ENCODE data around the gene NACA.
"Not testable (repeated sequence)": the region's sequence is repeated elsewhere in the genome, so short reads cannot be mapped to it uniquely, and the experiment has no call there.

The NACA gene

DNA sequence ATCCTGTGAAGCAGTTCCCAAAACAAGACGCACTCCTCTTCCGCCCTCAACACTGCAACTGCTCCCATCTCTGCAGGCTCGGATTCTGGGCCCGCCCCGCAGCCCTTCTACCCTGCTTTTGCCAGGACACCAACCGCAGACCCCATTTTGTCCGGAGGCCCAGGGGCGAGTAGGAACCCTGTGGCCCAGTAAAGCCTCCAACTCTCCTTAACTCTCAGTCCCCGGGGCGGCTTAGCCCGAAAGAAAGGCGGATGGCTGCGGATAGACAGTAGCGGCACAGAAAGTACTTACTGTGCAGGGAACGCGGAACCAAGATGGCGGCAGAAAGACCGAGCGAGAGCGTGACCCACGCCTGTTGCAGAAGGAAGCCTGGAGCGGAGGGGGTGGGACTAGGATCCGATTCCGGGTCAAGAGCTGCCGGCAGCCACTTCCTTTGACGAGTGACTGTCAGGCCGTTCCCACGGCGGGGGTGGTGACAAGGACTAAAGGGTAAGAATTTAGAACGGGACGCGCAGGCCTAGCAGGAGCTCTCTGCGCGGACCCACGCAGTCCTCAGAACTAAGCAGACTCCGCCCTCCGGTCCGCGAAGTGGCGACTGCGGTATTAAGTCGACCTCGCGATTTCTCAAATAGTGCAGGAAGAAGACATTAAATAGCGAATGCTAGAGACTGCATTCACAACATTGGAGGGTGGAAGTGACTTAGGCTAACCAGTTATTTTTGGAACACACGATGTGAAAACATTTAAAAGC is at the start of gene NACA:
Gene NACA (minus strand): TSS at position 328 of the 751 bp plus-strand sequence. CDS start 778 bp downstream, outside the sequence.
- peak; percentile 99 for DNase-seq (ENCODE audit: low spot score)

DNA sequence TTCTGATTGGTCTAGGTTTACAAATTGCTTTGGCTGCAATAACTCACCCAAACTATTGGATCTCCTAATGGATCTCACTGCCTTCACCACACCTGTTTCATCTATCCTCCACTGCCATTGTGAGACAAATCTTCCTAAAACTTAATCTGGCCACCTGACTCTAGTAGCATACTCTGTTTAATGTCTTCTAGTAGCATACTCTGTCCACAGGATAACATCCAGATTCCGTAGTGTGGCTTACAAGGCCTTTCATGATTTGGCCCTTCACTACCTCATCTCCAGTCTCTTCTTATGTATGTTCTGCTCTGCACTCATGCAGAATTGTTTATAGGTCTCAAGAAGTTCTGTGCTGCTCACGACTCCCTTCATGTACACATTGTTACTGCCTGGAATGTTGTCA is 48.0 kb upstream of the NACA start:
- no peak for DNase-seq (ENCODE audit: low spot score)

DNA sequence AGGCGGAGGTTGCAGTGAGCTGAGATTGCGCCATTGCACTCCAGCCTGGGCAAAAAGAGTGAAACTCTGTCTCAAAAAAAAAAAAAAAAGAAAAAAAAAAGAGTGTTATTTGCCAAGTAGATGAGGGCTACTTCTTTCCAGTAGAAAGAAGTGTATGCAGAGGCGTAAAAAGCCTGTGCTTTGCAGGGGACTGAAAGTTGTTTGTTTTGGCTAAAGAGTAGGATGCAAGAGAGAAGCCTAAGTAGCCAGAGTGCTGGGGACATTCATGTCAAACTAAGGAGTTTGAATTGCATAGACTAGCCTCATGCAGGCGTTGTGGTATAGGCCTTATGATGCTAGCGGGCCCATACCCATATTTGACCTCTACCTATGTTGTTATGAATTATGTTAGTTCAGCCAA is 47.5 kb upstream of the NACA start:
- no peak for DNase-seq (ENCODE audit: low spot score)

DNA sequence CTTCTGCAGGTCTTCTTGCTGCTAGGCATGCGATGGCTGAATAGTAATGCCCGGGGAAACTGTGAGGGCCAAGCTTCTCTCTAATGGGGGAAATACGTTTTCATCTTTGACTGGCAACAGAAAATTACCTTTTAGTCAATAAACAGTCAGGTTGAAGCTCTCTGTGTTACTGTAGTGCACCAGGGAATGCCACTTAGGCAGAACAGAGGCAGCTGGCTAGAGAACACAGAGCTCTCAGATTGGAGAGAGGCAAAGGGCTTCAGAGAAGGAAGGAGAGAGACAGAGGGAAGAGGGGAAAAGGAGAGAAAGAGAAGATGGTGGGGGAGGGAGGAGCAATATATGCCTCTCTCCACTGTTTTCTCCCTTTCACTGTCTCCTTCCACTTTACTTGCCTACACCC is 44.8 kb upstream of the NACA start:
- DNase-seq (ENCODE audit: low spot score) = no peak

DNA sequence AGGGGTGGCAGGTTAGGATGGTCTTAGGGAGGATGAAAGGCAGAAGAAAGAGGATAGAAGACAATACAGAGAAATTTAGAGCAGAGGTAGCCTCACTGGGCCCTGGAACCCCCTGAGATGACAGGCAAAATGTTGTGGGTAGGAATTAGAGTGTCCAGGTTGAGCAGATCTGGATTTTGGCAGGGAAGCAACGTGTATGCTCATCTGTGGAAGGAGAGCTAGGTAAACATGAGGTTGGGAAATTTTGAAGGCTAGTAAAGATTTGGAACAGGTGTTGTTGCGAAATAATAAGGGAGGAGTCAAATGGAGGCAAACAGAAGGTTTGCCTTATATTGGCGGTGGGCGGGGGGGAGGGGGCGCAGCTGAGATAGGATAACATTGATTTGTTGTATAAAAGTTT is 43.3 kb upstream of the NACA start:
- no peak for DNase-seq (ENCODE audit: low spot score)

DNA sequence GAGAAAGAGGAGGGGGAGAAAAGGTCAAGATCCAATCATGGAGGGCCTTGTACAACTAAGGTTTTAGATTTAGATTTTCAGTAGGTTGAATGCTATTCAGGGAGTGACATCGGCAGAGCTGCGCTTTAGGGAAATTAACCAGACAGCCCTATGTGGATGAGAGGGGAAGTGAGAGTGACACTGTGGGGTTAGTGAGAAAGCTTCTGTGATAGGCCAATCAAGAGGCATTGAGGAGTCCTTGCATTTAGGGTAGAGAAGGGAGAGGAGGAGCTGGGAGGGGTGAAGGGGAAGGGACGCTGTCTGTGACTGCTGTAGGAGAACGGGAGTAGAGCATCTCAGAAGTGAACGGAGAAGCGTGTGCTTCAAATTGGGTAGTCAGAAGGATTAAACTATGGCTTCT is 41.4 kb upstream of the NACA start:
- peak; percentile 28 for DNase-seq (ENCODE audit: low spot score)

DNA sequence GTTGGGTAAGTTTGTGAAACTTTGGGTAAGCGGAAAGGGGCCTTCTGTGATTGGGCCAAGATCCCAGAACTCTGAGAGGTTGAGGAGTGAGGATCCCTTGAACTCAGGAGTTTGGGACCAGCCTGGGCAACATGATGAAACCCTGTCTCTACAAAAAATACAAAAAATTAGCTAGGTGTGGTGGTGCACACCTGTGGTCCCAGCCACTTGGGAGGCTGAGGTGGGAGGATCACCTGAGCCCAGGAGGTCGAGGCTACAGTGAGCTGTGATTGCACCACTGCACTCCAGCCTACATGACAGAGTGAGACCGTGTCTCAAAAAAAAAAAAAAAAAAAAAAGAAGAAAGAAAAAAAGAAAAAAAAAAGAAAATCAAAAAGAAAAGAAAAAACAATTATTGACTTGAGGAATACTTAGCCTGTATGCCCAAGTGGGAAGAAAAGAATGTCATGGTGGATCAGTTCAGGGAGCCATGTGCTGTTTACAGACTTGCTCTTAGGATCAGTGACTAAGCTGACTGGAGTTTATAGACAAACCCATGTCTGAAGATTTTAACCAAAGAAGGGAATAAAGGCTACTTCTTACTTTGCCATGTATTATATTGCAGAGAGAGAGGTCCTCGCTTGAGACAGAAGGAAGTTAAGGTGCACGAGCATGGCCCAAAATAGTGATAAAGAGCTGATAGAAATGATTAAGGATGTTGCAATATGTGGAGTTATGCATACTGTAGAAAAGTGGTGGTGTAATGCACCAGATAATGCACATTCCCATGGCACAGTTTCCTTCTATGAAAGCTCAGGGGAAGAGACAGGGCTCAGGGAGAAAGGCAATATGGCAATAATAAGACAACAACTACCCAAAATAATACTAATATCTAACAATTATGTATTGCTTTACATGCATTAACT is 38.9 kb upstream of the NACA start:
- no peak for DNase-seq (ENCODE audit: low spot score)

DNA sequence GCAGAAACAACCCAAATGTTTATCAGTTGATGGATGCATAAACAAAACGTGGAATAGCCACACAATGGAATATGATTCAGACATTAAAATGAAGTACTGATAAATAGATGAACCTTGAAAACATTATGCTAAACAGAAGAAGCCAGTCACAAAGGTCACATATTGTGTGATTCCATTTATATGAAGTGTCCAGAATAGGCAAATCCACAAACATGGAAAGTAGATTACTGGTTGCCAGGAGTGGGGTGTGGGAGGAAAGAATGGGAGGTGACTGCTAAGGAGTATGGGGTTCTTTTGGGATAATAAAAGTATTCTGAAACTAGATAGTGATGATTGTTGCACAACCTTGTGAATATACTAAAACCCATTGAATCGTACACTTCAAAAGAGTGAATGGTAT is 36.7 kb upstream of the NACA start:
- DNase-seq (ENCODE audit: low spot score) = no peak

DNA sequence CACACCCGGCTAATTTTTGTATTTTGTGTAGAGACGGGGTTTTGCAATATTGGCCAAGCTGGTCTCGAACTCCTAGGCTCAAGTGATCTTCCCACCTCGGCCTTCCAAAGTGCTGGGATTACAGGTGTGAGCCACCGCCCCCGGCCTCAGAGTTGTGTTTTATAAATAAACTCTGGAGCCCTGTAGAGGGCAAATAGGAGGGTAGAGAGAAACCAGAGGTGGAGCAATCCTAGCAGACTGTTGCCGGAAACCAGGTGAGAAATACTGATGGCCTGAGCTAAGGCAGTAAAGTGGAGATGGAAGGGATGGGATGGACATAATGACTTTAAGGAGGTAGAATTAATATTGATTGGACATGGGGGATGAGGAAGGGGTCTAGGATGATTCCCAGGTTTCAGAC is 35.4 kb upstream of the NACA start:
- no peak for DNase-seq (ENCODE audit: low spot score)

DNA sequence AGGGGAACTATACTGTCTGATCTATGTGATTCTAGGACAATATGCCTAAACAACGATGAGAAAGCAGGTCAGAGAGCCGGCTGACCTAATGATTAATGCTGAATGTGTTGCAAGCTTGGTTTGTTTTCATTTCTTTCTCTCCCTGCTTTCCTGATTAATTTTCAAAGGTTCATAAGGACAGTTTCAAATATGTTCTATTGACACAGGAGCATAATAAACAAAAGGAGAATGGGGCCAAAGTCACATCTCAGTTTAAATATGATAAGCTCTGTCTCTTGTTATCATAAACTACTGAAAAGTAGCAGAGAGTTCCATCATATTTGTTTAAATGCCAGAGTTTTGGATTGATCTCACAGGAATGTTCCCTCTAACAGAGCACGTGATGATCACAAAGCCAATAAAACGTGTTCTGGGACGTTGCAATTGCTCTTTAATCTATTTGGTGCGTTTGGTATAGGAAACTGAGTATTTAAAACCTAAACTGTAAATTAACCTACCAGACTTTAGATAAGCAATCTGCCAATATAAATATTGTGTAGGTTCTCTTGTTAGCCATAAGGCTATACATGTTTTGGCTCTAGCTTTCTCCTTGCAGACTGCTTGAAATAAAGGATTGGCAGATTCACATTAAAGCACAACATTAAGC is 34.3 kb upstream of the NACA start:
- no peak for DNase-seq (ENCODE audit: low spot score)

DNA sequence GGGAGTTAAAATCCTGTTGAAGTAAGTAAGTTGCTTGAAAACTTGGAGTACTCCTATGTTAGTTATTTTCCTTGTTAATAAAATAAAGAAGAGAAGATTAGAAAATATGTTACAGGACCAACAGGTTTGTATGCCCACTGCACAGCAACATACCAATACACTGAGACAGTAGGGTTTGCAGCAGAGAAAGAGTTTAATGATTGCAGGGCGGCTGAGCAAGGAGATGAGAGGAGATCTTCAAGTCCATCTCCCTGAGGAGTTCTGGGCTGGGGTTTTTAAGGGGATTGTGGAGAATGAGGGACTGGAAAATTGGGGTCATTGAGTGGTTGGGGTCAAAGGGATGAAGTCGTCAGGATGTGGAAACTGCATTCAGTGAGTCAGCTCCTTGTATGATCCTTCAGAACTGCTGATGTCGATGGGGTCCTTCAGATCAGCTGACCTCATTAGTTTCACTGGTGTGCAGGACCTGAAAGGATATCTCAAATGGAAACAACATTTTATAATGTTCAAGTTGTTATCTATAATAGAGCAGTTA is 33.7 kb upstream of the NACA start:
- no peak for DNase-seq (ENCODE audit: low spot score)

DNA sequence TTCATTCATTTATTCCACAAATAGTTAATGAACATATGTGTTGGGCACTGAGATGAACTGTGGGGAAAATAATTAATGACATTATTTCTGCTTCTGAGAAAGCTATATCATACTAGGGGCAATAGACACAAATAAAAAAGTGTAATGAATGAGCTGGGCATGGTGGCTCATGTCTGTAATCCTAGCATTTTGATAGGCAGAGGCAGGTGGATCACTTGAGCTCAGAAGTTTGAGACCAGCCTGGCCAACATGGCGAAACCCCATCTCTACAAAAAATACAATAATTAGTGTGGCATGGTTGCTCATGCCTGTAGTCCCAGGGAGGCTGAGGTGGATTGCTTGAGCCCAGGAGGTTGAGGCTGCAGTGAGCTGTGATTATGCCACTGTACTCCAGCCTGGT is 32.9 kb upstream of the NACA start:
- DNase-seq (ENCODE audit: low spot score) = not testable (repeated sequence)

DNA sequence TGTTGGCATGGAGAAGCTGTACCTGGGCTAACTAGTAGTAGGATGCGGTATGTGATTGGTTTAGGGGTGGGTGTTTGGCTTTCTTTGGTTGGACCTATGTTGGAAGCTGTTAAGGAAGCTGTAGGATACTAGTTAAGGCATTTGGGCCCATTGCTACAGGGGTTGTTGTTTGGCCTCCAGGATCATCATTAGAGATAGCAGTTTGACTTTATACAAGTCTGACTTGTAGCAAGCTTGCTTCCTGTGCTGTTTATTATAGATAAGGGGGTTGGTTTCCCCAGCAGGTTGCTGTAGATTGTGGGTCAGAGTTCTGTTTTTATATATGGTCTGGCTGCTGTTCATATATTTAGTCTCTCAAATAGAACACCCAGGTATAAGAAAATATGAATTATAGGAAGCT is 28.5 kb upstream of the NACA start:
- DNase-seq (ENCODE audit: low spot score) = no peak

DNA sequence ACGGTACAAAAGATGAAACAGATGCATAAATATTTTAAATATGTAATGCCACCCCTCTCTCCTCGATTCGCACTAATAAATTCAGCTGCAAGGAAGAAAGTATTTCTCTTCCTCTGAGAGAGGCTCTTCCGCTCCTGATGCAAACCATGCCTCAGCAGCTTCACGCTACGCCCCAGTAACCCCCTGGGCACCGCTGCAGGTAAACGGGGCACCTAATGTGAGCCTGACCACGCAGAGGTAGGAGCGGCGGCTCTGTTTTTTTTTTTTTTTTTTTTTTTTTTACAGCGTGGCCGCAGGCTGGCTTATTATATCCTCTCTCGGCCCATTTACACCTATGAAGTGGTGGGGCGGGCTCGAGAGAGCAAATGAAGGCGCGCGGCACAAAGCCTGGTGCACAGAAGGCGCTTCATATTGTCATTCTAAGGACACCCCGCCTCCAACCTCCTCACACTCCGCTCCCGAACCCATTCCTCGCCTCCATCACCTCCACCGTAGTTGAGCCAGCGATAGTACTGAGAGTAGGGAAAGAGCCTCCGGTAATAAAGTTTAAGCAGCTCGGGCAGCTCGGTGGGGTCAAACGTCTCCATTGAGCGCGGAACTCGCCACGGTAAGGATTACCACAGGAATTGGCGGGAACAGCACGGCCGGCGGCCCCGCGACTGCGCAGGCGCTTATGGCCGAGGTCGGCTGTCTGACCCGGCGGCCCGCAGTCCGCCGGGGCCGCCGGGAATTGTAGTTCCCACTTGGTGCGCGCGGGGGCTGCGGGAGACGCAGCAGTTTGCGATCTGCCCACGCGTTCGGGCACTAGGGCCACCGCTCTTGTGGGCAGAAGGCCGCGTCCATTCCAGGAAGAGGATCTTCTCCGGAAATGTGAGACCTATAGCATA is 26.9 kb upstream of the NACA start, which contains the start of gene PRIM1:
Gene PRIM1 (minus strand): TSS at position 612 of the 887 bp plus-strand sequence. CDS start 25 bp downstream, at position 587.
- DNase-seq (ENCODE audit: low spot score) = peak; percentile 82

DNA sequence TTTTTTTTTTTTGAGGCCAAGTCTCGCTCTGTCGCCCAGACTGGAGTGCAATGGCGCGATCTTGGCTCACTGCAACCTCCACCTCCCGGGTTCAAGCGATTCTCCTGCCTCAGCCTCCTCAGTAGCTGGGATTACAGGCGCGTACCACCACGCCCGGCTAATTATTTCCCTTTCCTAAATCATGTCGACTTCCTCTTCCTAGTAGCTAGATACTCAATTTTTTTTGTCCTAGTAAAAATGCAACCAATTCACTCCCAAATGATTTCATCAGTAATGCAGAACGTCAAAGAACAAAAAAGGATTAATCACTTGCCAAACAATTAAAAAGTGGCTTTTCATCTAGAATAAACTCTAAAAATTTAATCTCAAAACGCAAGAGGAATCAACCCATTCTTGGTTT is 25.5 kb upstream of the NACA start:
- not testable (repeated sequence) for DNase-seq (ENCODE audit: low spot score)

DNA sequence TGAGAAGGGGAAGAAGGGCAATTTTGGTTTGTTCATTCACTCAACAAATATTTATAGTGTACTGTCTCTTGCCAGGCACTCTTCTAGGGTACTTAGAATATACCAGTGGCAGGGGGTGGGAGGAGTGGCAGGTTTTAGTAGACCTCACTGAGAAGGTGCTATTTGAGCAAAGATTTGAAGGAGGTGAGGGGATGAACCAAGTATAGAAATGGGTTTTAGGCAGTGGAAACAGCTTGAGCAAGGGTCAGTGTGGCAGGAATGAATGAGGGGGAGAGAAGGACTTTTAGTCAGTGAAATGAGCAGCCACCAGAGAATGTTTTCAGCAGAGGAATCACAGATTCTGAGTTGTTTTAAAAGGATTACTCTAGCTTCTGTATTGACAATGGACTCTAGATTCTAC is 24.8 kb upstream of the NACA start:
- no peak for DNase-seq (ENCODE audit: low spot score)

DNA sequence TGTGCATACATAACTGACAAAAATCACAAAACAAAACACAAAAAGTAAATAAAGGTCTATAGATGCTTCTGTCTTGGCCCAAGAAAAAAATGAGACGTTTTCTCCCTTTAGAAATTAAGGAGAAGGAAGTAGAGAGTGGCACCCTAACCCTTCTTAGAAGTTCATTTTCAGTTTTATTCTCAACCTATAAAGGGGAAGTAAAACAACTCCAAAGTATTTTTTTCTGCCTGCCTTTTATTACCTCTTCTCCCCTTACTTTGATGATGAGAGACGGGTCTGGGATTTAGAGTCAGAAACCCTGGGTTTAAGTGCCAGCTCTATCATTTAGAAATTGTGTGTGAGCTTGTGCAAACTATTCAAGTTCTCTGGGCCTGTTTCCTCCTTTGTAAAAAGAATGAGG is 24.3 kb upstream of the NACA start:
- no peak for DNase-seq (ENCODE audit: low spot score)

DNA sequence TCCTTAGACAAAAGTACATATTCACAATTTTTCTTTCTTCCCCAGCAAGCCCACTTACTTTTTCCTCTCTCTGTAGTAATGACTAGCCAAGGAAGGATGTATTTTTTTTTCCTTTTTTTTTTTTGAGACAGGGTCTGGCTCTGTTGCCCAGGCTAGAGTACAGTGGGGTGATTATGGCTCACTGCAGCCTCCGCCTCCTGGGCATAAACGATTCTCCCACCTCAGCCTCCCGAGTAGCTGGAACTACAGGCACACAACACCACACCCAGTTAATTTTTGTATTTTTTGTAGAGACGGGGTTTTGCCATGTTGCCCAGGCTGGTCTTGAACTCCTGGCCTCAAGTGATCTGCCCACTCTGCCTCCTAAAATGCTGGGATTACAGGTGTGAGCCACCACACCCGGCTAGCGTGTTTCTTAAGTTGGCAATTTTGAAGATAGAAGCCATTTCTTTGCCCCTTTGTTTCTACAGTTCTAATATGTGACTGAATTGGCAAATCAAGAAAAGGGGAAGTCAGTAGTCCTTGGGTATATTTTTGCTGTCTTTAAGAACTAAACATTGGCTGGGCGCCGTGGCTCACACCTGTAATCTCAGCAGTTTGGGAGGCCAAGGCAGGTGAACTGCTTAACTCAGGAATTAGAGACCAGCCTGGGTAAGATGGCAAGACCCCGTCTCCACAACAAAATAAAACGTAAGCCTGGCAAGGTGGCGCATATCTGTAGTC is 3.2 kb upstream of the NACA start:
- no peak for DNase-seq (ENCODE audit: low spot score)

DNA sequence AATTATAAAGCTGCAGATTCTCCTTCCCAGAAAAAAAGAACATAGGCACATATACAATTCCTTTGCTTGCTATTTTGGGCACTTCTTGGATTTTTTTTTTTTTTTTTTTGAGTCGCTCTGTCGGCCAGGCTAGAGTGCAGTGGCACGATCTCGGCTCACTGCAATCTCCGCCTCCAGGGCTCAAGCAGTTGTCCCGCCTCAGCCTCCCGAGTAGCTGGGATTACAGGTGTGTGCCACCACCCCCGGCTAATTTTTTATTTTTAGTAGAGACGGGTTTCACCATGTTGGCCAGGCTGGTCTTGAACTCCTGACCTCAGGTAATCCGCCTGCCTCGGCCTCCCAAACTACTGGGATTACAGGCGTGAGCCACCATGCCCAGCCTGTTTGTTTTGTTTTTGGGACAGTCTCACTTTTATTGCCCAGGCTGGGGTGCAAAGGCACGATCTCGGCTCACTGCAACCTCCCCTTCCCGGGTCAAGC is 1.1 kb upstream of the NACA start:
- not testable (repeated sequence) for DNase-seq (ENCODE audit: low spot score)

DNA sequence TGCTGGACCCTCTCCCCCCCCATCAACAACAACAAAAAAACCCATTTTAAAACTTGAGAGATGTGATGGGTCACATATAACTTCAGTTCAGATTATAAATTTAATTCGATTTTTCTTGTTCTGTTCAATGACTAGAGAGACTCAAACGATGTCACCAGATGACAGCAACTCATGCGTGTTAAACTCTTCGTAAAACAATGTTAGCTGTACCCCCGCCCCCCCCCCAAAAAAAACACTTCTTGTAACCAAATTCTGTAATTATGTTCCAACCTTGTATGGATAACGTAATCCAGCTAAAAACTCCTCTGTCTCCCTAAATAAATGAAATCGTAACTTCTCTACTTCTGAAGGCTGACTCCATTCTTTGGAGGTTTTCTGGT is 614 bp upstream of the NACA start:
- no peak for DNase-seq (ENCODE audit: low spot score)

DNA sequence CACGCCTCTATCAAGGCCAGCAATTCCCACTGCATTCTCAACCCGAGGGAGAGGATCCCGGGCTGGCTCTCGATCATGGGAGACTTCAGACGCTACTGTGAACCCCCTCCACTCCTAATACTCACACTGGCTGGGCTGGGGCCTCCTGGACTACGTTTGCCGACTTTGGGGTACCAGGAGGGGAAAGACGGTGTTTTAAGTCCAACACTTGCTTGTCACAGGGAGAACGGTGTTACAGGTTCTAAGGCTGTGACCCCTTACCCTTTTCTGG is 463 bp downstream of the NACA start:
- no peak for DNase-seq (ENCODE audit: low spot score)

Data from putamen (tissue), 1 donor.